GM12891 (cell line): ENCODE measurements around the gene ODAD3.
A peak's percentile ranks its signal among the peaks of the same experiment; 100 is the strongest.

Experiments used
- DNase-seq: peaks from one replicate; pipeline ENCODE4 v3.0.0; 2011; ENCODE audit warnings: low spot score; ENCODE audit not compliant: insufficient read length
- FAIRE-seq: peaks from 2 replicates; lab custom pipeline; 2011; peaks lifted over from hg19 to GRCh38; lab: Jason Lieb, UNC
- PAX5 ChIP-seq: IDR thresholded peaks from 2 replicates; pipeline ENCODE4 v1.6.1; 2011; ENCODE audit warnings: low read length, moderate library complexity, mild to moderate bottlenecking; ENCODE audit not compliant: insufficient read depth, severe bottlenecking
- POLR2A ChIP-seq: IDR thresholded peaks from 2 replicates; pipeline ENCODE4 v1.6.1; 2011; ENCODE audit warnings: low read depth, low read length, control low read depth
- POLR2AphosphoS5 ChIP-seq: IDR thresholded peaks from 2 replicates; pipeline ENCODE4 v1.6.1; 2011; ENCODE audit warnings: low read depth, low read length, control low read depth
- POU2F2 ChIP-seq: IDR thresholded peaks from 2 replicates; pipeline ENCODE4 v1.6.1; 2011; ENCODE audit warnings: low read depth, mild to moderate bottlenecking, control low read depth, low read length, moderate library complexity
- SPI1 ChIP-seq: IDR thresholded peaks from 2 replicates; pipeline ENCODE4 v1.6.1; 2011; ENCODE audit warnings: low read depth, low read length, control low read depth
- TAF1 ChIP-seq: IDR thresholded peaks from 2 replicates; pipeline ENCODE4 v1.6.1; 2011; ENCODE audit warnings: low read depth, low read length, control low read depth

Gene ODAD3

GRCh38 chr19:11377237-11377636 lies 57.7 kb downstream of the ODAD3 start:
- DNase-seq, result no peak
- no peak for TF ChIP-seq POLR2AphosphoS5
- TF ChIP-seq TAF1, result no peak
- TF ChIP-seq PAX5, result no peak
- 0 out of 2 replicates have a peak, but pooled peaks have one; percentile 40 for TF ChIP-seq POLR2A
- no peak for TF ChIP-seq POU2F2
- TF ChIP-seq SPI1, result peak; percentile 69
- no peak for FAIRE-seq

- TF ChIP-seq POLR2A, result peak; percentile 5; the same call in 1 of the 2 replicates
- TF ChIP-seq POU2F2, result no peak
- TF ChIP-seq TAF1, result 0 out of 2 replicates have a peak, but pooled peaks have one; percentile 6
- TF ChIP-seq POLR2AphosphoS5, result peak; percentile 52; the same call in 1 of the 2 replicates
- TF ChIP-seq SPI1, result no peak
- TF ChIP-seq PAX5, result no peak
These were observed 59.6 kb downstream of the ODAD3 start for GRCh38 chr19:11375143-11375948.

DNA sequence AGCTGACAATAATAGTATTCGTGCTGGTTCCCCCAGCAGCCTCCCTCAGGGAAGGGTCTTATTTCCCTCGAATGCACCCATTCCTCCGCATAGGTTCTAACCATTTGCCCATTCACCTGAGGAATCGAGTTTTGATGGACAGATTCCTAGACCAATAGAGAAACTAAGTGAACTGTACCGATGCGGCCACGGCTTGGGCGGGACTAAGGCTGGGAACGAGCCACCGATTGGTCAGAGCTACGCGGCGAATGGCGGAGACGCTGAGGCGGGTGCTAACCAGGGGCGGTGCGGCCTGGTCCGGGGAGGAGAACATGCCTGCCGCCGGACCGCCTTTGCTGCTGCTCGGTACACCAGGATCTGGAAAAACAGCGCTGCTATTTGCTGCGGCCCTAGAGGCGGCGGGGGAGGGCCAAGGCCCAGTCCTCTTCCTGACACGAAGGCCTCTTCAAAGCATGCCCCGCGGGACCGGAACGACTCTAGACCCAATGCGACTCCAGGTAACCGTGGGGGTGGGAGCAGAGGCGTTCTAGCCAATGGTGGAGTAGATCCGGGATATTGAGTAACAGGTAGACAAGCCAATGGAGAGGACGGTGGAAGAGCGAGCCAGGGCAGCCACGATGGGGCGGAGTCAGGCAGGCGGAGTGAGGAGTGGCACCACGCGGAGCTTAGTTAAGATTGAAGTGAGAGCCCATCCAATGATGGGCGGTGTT lies 60.3 kb downstream of the ODAD3 start, which contains the start of gene SWSAP1:
Gene SWSAP1, plus strand, starts transcription at position 234 of the 710 bp plus-strand sequence. Its CDS starts 15 bp downstream, at position 249.
- DNase-seq (peak; percentile 94), FAIRE-seq (peak; percentile 98)
- peak; percentile 82 for TF ChIP-seq POLR2AphosphoS5
- TF ChIP-seq POLR2A, result peak; percentile 44; the same call in 1 of the 2 replicates
- no peak for TF ChIP-seq SPI1
- TF ChIP-seq TAF1, result no peak
- no peak; the same call in 1 of the 2 replicates for TF ChIP-seq POU2F2
- TF ChIP-seq PAX5, result no peak

More at GRCh38 chr19:11375143-11375948, 59.6 kb downstream of the ODAD3 start:
- FAIRE-seq (no peak), DNase-seq (no peak)

DNA sequence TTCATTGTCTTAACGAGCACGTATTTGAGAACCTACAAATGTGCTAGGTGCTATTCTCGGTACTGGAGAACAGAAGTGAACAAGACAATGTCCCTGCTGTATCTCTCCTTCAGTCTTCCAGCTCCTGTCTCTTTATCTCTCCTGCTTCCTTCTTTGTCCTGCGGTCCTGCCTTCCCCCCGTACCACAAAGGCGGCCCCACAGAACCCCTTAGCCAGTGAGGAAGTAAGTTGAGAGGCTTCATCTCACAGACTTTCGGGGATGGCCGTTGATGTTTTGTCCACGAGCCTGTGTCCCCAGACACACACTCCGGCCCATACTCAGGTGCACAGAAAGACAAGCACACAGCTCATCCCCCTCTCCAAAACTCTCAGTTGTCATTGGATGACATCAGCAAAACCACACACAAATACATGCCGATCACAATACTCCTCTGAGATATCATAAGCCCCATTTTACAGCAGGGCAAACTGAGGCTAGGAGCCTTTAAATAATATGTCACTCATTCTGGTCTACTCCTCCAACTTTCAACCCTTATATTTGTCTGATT lies 61.0 kb downstream of the ODAD3 start:
- TF ChIP-seq TAF1, result no peak
- 0 out of 2 replicates have a peak, but pooled peaks have one; percentile 10 for TF ChIP-seq SPI1
- no peak for DNase-seq
- FAIRE-seq, result no peak

GRCh38 chr19:11373166-11373884 lies 61.6 kb downstream of the ODAD3 start:
- DNase-seq (no peak), FAIRE-seq (no peak)
- TF ChIP-seq POU2F2 (no peak), POLR2A (no peak), TAF1 (no peak), PAX5 (no peak), SPI1 (no peak), POLR2AphosphoS5 (no peak)

DNA sequence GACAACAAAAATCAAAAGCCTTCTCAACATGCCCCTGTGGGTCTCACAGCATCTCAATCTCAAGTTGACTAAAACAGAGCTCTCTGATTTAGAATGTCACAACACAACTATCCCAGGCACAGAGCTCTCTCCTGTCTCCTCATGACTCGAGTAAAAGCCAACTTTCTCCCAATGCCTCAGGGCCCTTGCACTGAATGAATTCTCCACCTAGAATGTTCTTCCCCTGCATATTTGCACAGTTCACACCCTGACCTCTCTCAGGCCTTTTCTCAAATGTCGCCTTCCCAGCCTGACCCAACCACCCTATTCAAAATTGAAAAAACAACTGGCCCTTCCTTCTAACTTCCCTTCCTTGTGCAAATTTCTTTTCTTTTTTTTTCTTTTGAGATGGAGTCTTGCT lies 64.2 kb downstream of the ODAD3 start:
- TF ChIP-seq TAF1 (no peak), PAX5 (no peak), POU2F2 (no peak), POLR2AphosphoS5 (no peak), SPI1 (no peak), POLR2A (no peak)
- no peak for DNase-seq
- FAIRE-seq, result no peak
